ENCODE data around the gene AMBP.

The AMBP gene

DNA sequence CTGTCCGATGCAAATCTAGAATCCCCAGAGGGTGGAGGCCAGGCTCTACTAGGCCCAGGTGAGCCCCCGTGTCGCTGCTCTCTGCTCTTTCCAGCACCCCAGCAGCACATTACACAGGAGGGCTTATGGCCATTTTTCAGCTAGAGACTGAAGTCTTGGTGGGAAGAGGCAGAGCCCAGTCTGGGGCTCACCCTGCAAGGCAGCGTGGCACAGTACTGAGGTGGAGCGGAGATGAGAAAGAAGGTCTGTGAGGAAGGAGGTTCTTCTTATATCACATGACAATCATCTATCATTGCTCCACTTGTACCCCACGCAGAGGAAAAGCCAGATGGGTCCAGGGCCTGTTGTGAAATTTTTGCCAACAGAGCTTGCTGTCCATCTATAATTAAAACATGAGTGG is 31.0 kb upstream of the AMBP start:
- H3K4me3 ChIP-seq (ENCODE audit: low read depth, low read length): no peak overlapping the region
- TF ChIP-seq, protein P1, sequence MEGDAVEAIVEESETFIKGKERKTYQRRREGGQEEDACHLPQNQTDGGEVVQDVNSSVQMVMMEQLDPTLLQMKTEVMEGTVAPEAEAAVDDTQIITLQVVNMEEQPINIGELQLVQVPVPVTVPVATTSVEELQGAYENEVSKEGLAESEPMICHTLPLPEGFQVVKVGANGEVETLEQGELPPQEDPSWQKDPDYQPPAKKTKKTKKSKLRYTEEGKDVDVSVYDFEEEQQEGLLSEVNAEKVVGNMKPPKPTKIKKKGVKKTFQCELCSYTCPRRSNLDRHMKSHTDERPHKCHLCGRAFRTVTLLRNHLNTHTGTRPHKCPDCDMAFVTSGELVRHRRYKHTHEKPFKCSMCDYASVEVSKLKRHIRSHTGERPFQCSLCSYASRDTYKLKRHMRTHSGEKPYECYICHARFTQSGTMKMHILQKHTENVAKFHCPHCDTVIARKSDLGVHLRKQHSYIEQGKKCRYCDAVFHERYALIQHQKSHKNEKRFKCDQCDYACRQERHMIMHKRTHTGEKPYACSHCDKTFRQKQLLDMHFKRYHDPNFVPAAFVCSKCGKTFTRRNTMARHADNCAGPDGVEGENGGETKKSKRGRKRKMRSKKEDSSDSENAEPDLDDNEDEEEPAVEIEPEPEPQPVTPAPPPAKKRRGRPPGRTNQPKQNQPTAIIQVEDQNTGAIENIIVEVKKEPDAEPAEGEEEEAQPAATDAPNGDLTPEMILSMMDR (IDR thresholded peaks at IDR 0.05; ENCODE audit: low read depth, low read length): no peak

DNA sequence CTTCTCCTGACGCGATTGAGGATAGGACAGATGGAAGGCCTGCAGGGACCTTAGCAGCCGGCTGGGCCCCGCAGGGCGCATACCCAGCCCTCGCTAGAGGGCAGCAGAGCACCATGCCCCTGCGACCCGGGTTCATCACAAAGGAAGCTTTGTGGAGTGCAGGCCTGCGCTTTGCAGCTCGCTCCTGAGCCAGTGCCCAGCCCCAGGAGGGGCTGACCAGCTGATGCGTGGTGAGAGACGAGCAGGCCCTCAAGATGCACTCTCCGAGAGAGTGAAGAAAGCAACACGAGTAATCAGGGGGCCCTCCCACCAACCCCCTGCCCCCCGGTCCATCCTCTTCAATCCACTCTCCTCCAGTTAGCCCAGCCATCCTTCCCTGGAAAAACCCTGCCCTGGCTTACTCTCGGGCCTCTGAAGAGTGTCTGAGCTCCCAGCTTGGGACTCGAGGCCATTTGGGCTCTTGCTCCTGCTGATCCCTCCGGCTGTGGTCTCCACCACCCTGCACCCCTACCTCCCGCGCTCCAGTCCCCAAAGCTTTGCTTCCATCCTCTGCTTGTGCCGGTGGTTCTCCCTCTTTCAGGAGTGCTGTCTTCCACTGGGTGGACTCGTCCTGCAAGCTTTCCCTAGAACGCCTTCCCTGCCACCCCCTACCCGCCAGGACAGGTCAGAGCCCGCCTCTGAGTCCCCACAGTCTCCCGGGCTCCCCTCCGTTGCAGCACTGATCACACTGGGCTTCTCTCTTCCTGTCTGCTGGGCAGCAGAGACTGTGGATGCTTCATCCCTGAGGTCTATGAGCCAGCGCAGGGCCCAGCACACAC is 30.1 kb upstream of the AMBP start:
- TF ChIP-seq, protein P1 (IDR thresholded peaks at IDR 0.05; ENCODE audit: low read depth, low read length): peak; percentile 99
- H3K4me3 ChIP-seq (ENCODE audit: low read depth, low read length): no peak overlapping the region

DNA sequence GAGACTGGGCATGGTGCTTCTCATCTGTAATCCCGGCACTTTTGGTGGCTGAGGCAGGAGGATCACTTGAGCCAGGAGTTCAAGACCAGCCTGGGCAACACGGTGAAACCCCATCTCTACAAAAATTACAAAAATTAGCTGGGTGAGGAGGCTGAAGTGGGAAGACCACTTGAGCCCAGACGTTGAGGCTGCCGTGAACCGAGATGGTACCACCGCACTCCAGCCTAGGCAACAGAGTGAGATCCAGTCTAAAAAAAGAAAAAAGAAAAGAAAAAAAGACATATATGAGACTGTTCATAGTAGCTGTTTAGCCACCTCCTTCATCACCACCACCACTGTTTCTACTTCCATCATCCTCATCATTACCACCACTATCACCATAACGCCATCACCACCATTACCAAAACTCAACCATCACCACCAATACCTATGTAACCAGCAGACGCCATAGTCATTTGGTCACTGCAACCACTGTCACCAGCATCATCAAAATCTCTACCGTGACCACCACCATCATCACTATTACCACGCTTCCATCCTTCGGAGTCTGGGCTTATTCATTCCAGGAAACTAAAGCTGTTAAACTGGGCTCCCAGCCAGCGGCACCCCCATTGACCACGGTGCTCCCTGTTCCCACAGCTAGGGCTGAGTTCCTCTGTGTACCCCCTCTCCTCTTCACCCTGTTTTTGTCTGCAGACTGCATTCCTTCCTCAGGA is 29.3 kb upstream of the AMBP start:
- H3K4me3 ChIP-seq (ENCODE audit: low read depth, low read length): no peak overlapping the region
- TF ChIP-seq, protein P1 (IDR thresholded peaks at IDR 0.05; ENCODE audit: low read depth, low read length): no peak

DNA sequence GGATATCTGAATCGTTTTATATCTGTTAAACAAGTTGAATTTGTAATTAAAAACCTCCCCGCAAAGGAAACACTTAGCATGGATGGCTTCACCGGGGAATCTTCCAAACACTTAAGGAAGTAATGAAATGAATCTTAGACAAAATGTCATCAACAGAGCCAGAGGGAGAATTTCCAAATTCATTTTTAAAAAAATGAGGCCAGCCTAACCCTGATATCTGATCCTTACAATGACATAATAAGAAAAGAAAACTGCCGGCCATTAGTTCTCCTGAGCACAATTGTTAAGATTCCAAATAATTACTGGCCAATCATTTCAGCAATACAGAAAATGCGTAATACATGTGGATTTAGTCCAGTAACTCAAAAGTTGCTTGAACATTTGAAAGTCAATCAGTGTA is 27.1 kb upstream of the AMBP start:
- TF ChIP-seq, protein P1 (IDR thresholded peaks at IDR 0.05; ENCODE audit: low read depth, low read length): no peak
- no peak overlapping the region for H3K4me3 ChIP-seq (ENCODE audit: low read depth, low read length)

DNA sequence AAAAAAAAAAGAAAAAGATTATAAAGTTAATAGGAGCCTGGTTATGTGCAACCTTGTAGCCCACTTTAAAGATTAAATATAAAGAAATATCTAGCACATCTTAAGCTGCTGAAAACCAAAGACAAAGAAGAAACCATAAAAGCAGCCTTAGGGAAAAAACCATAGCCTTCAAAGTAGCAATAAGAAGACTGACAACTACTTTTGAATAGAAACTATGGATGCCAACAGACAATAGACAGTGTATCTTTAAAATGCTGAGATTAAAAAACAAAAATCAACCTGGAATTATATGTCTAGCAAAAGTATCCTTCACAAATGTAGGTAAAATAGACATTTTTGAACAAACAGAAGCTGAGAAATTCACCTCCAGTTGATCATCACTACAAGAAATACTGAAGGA is 24.4 kb upstream of the AMBP start:
- H3K4me3 ChIP-seq (ENCODE audit: low read depth, low read length): no peak overlapping the region
- TF ChIP-seq, protein P1 (IDR thresholded peaks at IDR 0.05; ENCODE audit: low read depth, low read length): no peak

DNA sequence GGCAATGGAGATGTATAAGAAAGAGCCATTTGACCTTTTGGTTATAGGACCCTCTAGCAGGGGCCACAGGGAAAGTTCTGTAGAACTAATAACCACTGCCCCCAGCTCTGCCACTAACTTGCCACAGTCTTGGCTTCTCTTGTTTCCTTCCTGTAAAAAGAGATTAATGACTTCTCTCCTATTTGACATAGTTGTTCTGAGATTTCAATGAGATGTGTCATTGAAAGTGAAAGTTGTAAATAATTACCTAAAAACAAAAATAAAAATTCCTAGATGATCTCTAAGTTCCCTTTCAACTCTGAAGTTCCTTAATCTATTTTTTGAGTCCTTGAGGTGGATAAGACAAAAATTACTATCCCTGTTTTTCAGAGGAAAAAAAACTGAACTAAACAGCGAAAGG is 22.4 kb upstream of the AMBP start:
- TF ChIP-seq, protein P1 (IDR thresholded peaks at IDR 0.05; ENCODE audit: low read depth, low read length): no peak
- no peak overlapping the region for H3K4me3 ChIP-seq (ENCODE audit: low read depth, low read length)

DNA sequence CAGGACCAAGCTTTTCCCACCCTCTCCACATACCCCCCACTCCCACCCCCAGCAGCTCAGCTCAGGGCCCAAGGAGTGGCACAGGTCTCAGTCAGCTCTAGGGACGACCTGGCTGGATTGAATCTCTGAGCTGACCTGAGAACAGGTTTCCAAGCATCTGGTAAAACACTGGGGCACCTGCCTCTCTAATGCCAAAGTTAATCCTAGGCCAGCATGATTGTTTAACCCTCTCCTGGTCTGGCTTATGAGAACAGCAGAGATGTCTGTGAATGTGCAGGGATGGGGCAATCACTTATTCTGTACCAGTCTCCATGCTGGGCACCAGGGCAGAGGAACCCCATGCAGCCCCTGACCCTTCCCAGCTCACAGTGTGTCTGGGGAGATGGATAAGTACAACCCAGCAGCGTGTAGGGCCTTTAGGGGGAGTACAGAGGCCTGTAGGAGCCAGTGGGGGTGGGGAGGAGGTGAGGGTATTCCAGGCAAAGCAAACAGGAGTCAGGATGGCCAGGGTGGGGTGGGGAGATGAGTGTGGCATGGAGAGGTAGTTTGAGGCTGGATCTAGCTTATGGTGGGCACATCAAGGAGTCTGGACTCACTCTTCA is 21.7 kb upstream of the AMBP start:
- no peak overlapping the region for H3K4me3 ChIP-seq (ENCODE audit: low read depth, low read length)
- TF ChIP-seq, protein P1 (IDR thresholded peaks at IDR 0.05; ENCODE audit: low read depth, low read length): no peak
